CD4-positive, CD25-positive, alpha-beta regulatory T cell (primary cell): Measurements from ENCODE around the gene ACTR1B. TPM values are rescaled to one million over a fixed set of nuclear protein-coding genes. Genes with fewer than 3 reads are reported as not detected.
"Not testable (repeated sequence)": the region's sequence is repeated elsewhere in the genome, so short reads cannot be mapped to it uniquely, and the experiment has no call there.

Source experiments
- ATAC-seq, 2 donors: fragments of 150-1000 bp; cut with Tn5 transposase; one replicate each; pipeline ENCODE4 v1.10.0; 2021; ENCODE audit warnings: low read depth in 2 of 2, moderate number of reproducible peaks in 2 of 2, moderate library complexity in 1 of 2
- DNase-seq, 3 donors: peaks; one replicate each; pipeline versions ENCODE4 v3.0.0 to v3.0.0-alpha.2; 2012 to 2022; ENCODE audit warnings: mixed read lengths in 1 of 3
- H3K27ac ChIP-seq: one replicate; pipeline ENCODE4 v1.7.0; 2013; ENCODE audit warnings: mild to moderate bottlenecking, low read length; ENCODE audit not compliant: insufficient read depth, poor library complexity, severe bottlenecking
- H3K27me3 ChIP-seq: one replicate; pipeline ENCODE4 v1.7.0; 2013; ENCODE audit warnings: low read length; ENCODE audit not compliant: control insufficient read depth, insufficient read depth
- H3K36me3 ChIP-seq: one replicate; pipeline ENCODE4 v1.7.0; 2013; ENCODE audit warnings: mild to moderate bottlenecking, low read length, moderate library complexity; ENCODE audit not compliant: control insufficient read depth, insufficient read depth
- H3K4me1 ChIP-seq: 2 replicates; pipeline ENCODE4 v1.7.0; 2013; ENCODE audit warnings: mild to moderate bottlenecking, low read length; ENCODE audit not compliant: insufficient read depth, control insufficient read depth, poor library complexity, severe bottlenecking
- H3K4me3 ChIP-seq: one replicate; pipeline ENCODE4 v1.7.0; 2013; ENCODE audit warnings: low read depth, mild to moderate bottlenecking, low read length, moderate library complexity
- H3K9me3 ChIP-seq, 2 experiments: 1 replicate in 1 of 2; 2 replicates in 1 of 2; pipeline ENCODE4 v1.7.0; 2013; ENCODE audit warnings: low read length in 2 of 2, mild to moderate bottlenecking in 1 of 2, moderate library complexity in 1 of 2; ENCODE audit not compliant: control insufficient read depth in 2 of 2
- H3K27ac Mint-ChIP-seq, 3 donors: one replicate each; pipeline ENCODE4 v1.8.0; 2020 to 2022; ENCODE audit warnings: mild to moderate bottlenecking in 3 of 3, mixed read lengths in 3 of 3, moderate library complexity in 2 of 3
- H3K27me3 Mint-ChIP-seq: one replicate; pipeline ENCODE4 v1.8.0; 2022; ENCODE audit warnings: mild to moderate bottlenecking, mixed read lengths
- H3K36me3 Mint-ChIP-seq: one replicate; pipeline ENCODE4 v1.8.0; 2020; ENCODE audit warnings: mixed read lengths
- H3K4me1 Mint-ChIP-seq, 4 donors: one replicate each; pipeline ENCODE4 v1.8.0; 2020 to 2022; ENCODE audit warnings: mixed read lengths in 4 of 4, mild to moderate bottlenecking in 1 of 4
- H3K4me3 Mint-ChIP-seq, 4 donors: one replicate each; pipeline ENCODE4 v1.8.0; 2020 to 2022; ENCODE audit warnings: mild to moderate bottlenecking in 4 of 4, mixed read lengths in 4 of 4, moderate library complexity in 3 of 4
- H3K9me3 Mint-ChIP-seq, 7 donors: one replicate each; pipeline ENCODE4 v1.8.0; 2020 to 2022; ENCODE audit warnings: mixed read lengths in 7 of 7, mild to moderate bottlenecking in 3 of 7, moderate library complexity in 2 of 7
- polyA plus RNA-seq, 4 donors: library from polyadenylated mRNA; unstranded; fragments of 300-500 nt; fragmentation: Illumina TruSeq; gene quantifications; one replicate each; pipeline ENCODE4 v1.2.3, GENCODE V29; 2021
- total RNA-seq: library from RNA; stranded (reverse); gene quantifications from one replicate; pipeline ENCODE4 v1.2.3, GENCODE V29; 2022

The ACTR1B gene
- total and polyA plus RNA-seq, 5 donors from 2014 or later, result 12.9 to 86.3 (median 21.9) TPM

- H3K36me3 ChIP-seq, H3K4me1 ChIP-seq, H3K27me3 ChIP-seq, ATAC-seq, H3K4me3 ChIP-seq, H3K9me3 ChIP-seq, H3K27ac Mint-ChIP-seq, H3K27ac ChIP-seq, H3K36me3 Mint-ChIP-seq, H3K9me3 Mint-ChIP-seq, H3K4me3 Mint-ChIP-seq, H3K27me3 Mint-ChIP-seq: not testable (repeated sequence)
- peak in 1 of 3 donors; percentile 52 for DNase-seq
- peaks cover 5 to 16% (median 11%) of the 10 kb centered on the region in 4 donors for H3K4me1 Mint-ChIP-seq
Observed at GRCh38 chr2:97687235-97687634, 23.4 kb upstream of the ACTR1B start.

GRCh38 chr2:97678298-97678697 is 14.5 kb upstream of the ACTR1B start:
- H3K27me3 Mint-ChIP-seq, result peaks cover 6% of the 10 kb centered on the region
- Histone ChIP-seq H3K4me1 (no peaks in the 10 kb centered on the region), H3K27ac (no peak overlapping the region), H3K27me3 (no peaks in the 10 kb centered on the region), H3K9me3 (no peaks in the 10 kb centered on the region), H3K4me3 (no peak overlapping the region), H3K36me3 (no peaks in the 10 kb centered on the region)
- no peak for DNase-seq
- H3K4me1 Mint-ChIP-seq, result peaks cover 0 to 5% (median 2%) of the 10 kb centered on the region in 4 donors
- H3K9me3 Mint-ChIP-seq, result peaks cover 0 to 1% (median 0%) of the 10 kb centered on the region in 7 donors
- no peak for ATAC-seq
- no peak overlapping the region for H3K4me3 Mint-ChIP-seq
- peaks cover 5% of the 10 kb centered on the region for H3K36me3 Mint-ChIP-seq
- peak overlapping the region in 1 of 3 donors; percentile 6 for H3K27ac Mint-ChIP-seq

- ATAC-seq, result no peak
- Mint-ChIP-seq H3K27ac (no peak overlapping the region), H3K4me3 (no peak overlapping the region), H3K27me3 (peaks cover 4% of the 10 kb centered on the region), H3K4me1 (peaks cover 0 to 5% (median 2%) of the 10 kb centered on the region in 4 donors), H3K36me3 (peaks cover 5% of the 10 kb centered on the region), H3K9me3 (peaks cover 0 to 1% (median 0%) of the 10 kb centered on the region in 7 donors)
- Histone ChIP-seq H3K27ac (no peak overlapping the region), H3K27me3 (no peaks in the 10 kb centered on the region), H3K9me3 (no peaks in the 10 kb centered on the region), H3K4me3 (no peak overlapping the region), H3K36me3 (no peaks in the 10 kb centered on the region), H3K4me1 (no peaks in the 10 kb centered on the region)
- DNase-seq, result no peak
Observed at GRCh38 chr2:97677480-97677879, 13.6 kb upstream of the ACTR1B start.

- peaks cover 0 to 1% (median 0%) of the 10 kb centered on the region in 7 donors for H3K9me3 Mint-ChIP-seq
Observed at GRCh38 chr2:97676620-97677019, 12.8 kb upstream of the ACTR1B start.

GRCh38 chr2:97675430-97676113 is 11.7 kb upstream of the ACTR1B start:
- no peak for ATAC-seq
- H3K4me3 Mint-ChIP-seq, result no peak overlapping the region

More at GRCh38 chr2:97676620-97677019, 12.8 kb upstream of the ACTR1B start:
- Mint-ChIP-seq H3K27ac (no peak overlapping the region), H3K36me3 (peaks cover 5% of the 10 kb centered on the region), H3K4me1 (peaks cover 0 to 5% (median 2%) of the 10 kb centered on the region in 4 donors), H3K27me3 (no peaks in the 10 kb centered on the region), H3K4me3 (no peak overlapping the region)
- ATAC-seq, result no peak
- H3K9me3 ChIP-seq, result no peaks in the 10 kb centered on the region
- DNase-seq, result peak in 1 of 3 donors; percentile 50
- H3K27ac ChIP-seq, result no peak overlapping the region
- H3K27me3 ChIP-seq, result no peaks in the 10 kb centered on the region
- no peaks in the 10 kb centered on the region for H3K36me3 ChIP-seq
- H3K4me1 ChIP-seq, result no peaks in the 10 kb centered on the region
- H3K4me3 ChIP-seq, result no peak overlapping the region

GRCh38 chr2:97673915-97674283 is 10.1 kb upstream of the ACTR1B start:
- Histone ChIP-seq H3K27me3 (no peaks in the 10 kb centered on the region), H3K27ac (no peak overlapping the region), H3K9me3 (no peaks in the 10 kb centered on the region), H3K4me1 (no peaks in the 10 kb centered on the region), H3K4me3 (no peak overlapping the region), H3K36me3 (no peaks in the 10 kb centered on the region)
- Mint-ChIP-seq H3K27ac (peak overlapping the region in 1 of 3 donors; percentile 45), H3K9me3 (no peaks in the 10 kb centered on the region), H3K36me3 (peaks cover 5% of the 10 kb centered on the region), H3K27me3 (no peaks in the 10 kb centered on the region), H3K4me1 (peaks cover 0 to 2% (median 0%) of the 10 kb centered on the region in 4 donors), H3K4me3 (no peak overlapping the region)
- DNase-seq, result no peak
- ATAC-seq, result no peak

More at GRCh38 chr2:97675430-97676113, 11.7 kb upstream of the ACTR1B start:
- Mint-ChIP-seq H3K9me3 (no peaks in the 10 kb centered on the region), H3K27ac (no peak overlapping the region), H3K36me3 (peaks cover 5% of the 10 kb centered on the region), H3K27me3 (no peaks in the 10 kb centered on the region), H3K4me1 (peaks cover 0 to 4% (median under 1%) of the 10 kb centered on the region in 4 donors)
- DNase-seq, result no peak
- no peaks in the 10 kb centered on the region for H3K4me1 ChIP-seq
- no peaks in the 10 kb centered on the region for H3K27me3 ChIP-seq
- H3K27ac ChIP-seq, result no peak overlapping the region
- no peak overlapping the region for H3K4me3 ChIP-seq
- no peaks in the 10 kb centered on the region for H3K9me3 ChIP-seq
- no peaks in the 10 kb centered on the region for H3K36me3 ChIP-seq

GRCh38 chr2:97673182-97673914 is 9.5 kb upstream of the ACTR1B start:
- Mint-ChIP-seq H3K4me3 (no peak overlapping the region), H3K4me1 (peaks cover 0 to 2% (median 0%) of the 10 kb centered on the region in 4 donors), H3K36me3 (peaks cover 5% of the 10 kb centered on the region), H3K27me3 (no peaks in the 10 kb centered on the region), H3K27ac (peak overlapping the region in 1 of 3 donors; percentile 45), H3K9me3 (no peaks in the 10 kb centered on the region)
- H3K27ac ChIP-seq, result no peak overlapping the region
- H3K4me3 ChIP-seq, result no peak overlapping the region
- H3K9me3 ChIP-seq, result no peaks in the 10 kb centered on the region
- no peaks in the 10 kb centered on the region for H3K27me3 ChIP-seq
- H3K4me1 ChIP-seq, result no peaks in the 10 kb centered on the region
- DNase-seq (no peak), ATAC-seq (no peak)
- H3K36me3 ChIP-seq, result no peaks in the 10 kb centered on the region
